GM21717 (cell line): ENCODE measurements around the gene LRCH1.
A peak's percentile ranks its signal among the peaks of the same experiment; 100 is the strongest.

Source experiments
- ATAC-seq: cut with Tn5 transposase; IDR thresholded peaks from one replicate; pipeline ENCODE4 v1.9.1; 2021; ENCODE audit warnings: mild to moderate bottlenecking, moderate library complexity; ENCODE audit not compliant: unreplicated experiment

Gene LRCH1

DNA sequence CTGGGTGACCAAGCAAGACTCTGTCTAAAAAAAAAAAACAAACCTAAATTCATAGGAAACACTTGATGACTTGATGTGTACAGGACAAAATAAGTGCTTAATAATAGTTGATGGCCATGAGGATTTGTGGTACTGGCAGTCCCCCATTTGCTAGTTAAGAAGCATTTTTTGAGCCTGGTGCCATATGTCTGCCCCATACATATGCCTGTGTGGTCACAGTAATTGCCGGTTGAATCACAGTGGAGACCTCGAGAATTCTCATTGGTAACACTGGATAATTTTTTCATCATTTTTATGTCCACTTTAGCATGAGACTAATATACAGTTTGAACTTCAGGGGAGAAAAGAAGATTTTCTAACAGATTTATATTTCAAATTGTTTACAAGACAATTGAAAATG, 79.2 kb downstream of the LRCH1 start:
- no peak for ATAC-seq

- no peak for ATAC-seq
Observed at GRCh38 chr13:46633416-46633815, 80.4 kb downstream of the LRCH1 start.

DNA sequence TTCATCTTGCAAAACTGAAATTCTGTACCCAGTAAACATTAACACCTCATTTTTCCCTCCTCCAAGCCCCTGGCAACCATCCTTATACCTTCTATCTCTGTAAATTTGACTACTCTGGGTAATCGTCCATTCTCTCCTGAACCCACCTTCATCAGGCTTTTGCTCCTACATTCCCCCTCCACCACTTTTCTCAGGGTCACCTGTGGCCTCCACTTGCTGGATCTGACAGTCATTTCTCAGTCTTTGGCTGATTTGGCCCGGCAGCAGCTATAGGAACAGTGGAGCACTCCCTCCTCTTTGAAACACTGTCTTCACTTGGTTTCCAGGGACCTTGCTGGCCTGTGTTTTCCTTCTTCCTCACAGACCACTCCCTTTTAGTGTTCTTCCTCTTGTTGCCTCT, 83.5 kb downstream of the LRCH1 start:
- ATAC-seq = no peak

DNA sequence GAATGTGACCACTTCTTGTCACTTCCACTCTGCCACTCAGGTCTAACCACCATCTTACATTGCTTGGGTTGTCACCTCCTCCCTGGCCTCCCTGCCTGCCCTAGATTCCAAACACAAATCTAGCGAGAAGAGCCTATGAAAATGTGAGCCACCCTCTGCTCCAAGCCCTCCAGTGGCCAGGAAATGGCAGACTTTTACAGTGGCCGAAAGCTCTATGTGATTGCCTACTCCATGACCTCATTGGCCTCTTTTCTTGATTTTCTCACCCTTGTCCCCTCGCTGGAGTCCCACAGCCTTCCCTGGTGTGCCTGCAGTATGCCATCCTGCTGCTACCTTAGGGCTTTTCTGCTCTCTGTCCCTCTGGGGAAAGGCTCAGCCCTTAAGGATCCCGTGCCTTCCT, 84.2 kb downstream of the LRCH1 start:
- ATAC-seq = no peak

DNA sequence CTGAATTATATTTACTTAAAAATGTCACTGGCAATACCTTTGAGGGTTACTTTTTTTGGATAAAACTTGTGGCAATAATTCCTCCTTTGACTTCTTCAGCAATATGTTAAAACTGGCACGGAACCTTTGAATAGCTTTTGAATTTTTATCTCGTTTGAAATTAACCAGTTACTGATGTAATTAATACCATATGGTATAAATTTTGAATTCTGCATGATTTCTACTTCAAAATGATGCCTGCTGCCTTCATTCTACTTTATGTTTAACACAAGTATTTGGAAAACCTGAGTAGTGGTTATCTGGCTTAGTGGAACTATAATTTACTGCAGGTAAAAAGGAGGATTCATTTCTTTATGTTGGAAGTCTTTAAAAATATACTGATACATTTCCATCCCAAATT, 85.3 kb downstream of the LRCH1 start:
- ATAC-seq = no peak

DNA sequence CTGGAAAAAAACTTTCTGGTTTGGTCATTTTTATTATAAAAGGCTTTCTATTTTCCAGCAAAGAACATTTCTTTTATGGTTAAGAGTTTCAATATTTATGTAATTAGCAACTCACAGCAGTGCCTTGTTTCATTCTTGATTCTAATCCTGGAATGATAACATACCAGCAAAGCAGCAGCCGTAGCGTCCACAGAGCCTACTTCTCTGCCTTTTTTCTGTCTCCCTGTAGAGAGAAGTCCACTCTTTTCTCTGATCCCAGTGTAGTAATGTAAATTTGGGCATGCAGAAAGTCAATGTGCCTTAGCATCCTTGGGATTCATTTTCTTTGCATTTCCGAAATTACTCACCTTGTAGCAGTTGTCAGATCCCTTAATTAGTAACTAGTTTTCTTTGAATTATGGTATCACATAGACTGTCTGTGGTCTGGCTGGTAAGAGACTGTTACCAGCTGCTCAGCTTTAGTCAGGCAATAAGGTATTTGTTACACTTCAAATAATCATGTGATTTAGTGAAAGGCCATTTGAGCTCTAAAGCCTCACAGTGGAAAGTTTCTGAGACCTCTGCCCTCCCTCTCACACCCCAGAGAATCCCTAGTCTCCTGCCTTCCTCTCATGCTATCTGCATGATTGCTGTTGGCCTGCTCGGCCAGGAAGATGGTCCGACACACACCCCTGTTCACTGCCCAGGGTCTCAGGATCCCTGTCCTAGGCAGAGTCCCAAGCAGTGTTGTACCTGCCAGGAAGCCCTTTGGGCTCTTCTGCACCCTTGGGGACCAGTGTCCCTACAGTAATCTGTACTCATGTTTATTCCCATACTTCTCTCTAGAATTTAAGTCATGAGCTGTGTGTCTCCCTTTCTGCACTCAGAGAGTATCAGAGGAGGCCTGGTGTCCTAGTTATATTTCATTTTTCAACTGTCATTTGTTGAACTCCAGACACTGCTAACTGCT, 86.3 kb downstream of the LRCH1 start:
- ATAC-seq = peak; percentile 83

- ATAC-seq = no peak
Observed at GRCh38 chr13:46640843-46641242, 87.9 kb downstream of the LRCH1 start.

- no peak for ATAC-seq
Observed at GRCh38 chr13:46641274-46642081, 88.5 kb downstream of the LRCH1 start.

- no peak for ATAC-seq
Observed at GRCh38 chr13:46642254-46642653, 89.3 kb downstream of the LRCH1 start.

GRCh38 chr13:46643165-46643777, 90.3 kb downstream of the LRCH1 start:
- ATAC-seq = no peak

DNA sequence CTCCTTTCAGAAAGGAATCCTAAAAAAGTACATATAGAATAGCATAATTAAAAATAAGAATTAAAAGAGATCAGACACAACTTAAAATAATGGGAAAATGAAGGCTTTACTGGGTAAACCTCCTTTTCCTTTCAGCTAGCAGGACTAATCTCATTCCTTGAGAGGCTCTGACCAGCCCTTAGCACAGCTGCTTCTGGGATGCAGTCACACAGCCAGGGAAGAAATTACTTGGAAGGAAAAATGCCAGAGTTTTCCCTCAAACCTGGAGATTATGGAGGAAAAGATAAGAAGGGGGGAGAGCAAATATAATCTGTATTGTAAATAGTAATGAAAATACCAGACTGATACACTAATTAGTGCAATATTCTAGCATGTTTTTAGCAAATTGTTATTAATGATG, 91.8 kb downstream of the LRCH1 start:
- no peak for ATAC-seq

DNA sequence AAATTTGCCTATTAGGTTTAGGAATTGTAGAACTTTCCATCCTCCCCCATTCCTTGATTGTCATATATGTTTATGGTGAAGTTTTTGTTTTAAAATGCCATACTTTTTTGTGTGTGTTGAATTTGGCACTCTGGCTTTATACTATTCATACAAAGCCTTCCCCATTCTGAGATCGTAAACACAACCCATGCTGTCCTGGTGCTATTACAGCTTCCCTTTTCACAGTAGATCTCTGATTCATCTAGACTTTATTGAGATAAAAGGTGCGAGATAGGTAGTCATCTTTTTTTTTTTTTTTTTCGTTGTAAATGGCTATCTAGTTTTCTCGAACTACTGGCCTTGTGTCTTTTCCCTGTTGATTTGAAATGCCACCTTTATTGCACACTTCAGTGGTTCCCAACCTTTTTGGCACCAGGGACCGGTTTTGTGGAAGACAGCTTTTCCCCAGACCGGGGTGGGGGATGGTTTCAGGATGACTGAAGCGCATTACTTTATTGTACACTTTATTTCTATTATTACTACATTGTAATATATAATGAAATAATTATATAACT, 94.6 kb downstream of the LRCH1 start:
- no peak for ATAC-seq

GRCh38 chr13:46648166-46648607, 95.2 kb downstream of the LRCH1 start:
- peak; percentile 86 for ATAC-seq

DNA sequence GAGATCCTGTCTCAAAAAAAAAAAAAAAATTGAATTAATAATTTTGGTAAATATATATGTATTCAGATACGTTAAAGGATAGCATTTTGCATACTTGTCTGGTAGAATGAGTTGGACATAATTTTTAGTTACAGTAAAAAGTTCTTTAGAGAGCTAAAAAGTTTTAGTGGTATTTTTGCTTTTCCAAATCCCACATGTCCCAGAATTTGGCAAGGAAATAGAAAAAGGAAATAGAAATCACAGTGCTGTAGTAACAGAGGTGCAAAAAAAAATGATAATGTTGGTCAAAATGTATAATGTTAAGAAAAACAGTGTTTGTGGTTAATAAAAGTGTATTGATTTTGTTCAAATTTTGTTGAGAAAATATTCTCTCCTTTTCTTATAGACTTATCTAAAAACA, 96.8 kb downstream of the LRCH1 start:
- no peak for ATAC-seq

DNA sequence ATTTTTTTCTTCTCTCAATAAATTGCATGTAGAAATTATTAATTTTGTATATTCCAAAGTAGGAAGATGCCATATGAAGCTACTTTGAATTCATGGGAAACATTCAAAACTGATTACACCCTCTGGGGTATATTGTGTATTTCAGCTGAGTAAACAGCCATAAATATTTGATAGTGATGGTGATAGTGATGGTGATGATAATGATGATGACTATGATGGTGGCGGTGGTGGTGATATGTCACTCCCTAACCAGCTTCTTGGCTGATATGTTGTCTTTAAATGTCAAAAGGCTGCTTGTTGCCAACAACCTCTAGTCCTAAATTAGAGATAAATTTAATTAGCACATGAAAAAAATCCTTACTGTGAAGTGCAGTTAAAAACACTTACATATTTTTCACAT, 102.0 kb downstream of the LRCH1 start:
- no peak for ATAC-seq

- ATAC-seq = no peak
Observed at GRCh38 chr13:46655377-46656180, 102.6 kb downstream of the LRCH1 start.

DNA sequence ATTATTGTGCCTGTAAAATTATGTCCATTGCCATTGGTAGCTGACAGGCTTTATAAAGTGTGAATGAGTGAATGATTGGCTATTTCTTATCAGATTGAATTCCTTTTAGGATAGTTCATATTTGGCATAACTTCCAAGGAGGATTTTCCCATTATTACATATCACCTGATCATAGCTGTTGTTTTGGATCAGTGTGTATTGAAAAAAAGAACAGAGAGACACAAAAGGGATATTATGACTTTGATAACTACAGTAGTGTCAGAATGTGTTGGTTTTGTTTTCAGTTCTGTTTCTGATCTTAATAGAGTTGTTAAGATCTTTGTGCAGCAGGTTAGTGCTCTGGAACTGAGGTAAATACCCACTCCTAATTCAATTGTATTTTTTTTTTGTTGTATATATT, 103.8 kb downstream of the LRCH1 start:
- ATAC-seq = peak; percentile 78

GRCh38 chr13:46659413-46660065, 106.6 kb downstream of the LRCH1 start:
- no peak for ATAC-seq

DNA sequence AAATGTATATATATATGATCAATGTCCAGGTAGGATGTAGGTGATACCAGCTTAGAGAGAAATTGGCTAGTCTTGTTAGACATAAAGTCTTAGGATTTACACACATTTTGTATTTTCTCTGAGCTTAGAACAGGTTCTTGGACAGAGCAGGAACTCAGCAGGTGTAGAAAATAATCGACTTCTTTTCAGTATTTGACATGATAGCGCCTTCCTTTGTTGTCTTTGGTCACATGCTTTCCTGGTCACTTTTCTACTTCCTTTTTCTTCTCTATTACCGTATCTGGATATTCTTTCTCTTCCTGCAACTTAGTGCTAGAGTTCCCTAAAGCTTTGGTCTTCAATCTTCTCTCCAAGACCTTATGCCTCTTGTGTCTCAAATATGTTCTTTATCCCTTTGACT, 107.4 kb downstream of the LRCH1 start:
- ATAC-seq = no peak

DNA sequence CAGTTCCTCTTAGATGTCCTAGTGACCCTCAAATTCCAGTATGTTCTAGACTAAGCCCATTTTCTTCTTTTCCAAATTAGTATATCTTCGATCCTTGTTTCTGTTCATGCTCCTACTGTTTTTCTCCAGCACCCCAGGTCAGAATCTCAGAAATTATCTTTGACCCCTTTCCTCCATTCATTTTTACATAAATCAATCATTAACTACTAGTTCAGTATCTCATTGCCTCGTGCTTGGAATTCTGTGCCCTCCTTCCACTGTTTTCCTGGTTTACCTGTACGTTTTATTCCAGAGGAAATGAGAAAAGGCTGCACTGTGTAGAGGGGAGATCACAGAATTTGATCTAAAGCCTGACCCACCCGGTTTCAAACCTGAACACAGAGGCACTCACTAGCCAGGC, 107.9 kb downstream of the LRCH1 start:
- no peak for ATAC-seq
